Vagina (tissue), 2 donors: ENCODE results near the gene DENND4A. TPM values are rescaled to one million over a fixed set of nuclear protein-coding genes. Genes with fewer than 3 reads are reported as not detected.

Experiments
- DNase-seq, 2 donors: peaks; one replicate each; pipeline ENCODE4 v3.0.0-alpha.2; 2017; ENCODE audit errors: extremely low spot score in 2 of 2
- H3K27ac ChIP-seq: fragments of 200-600 bp; sonication (generic); one replicate; pipeline ENCODE4 v1.5.1; 2019
- H3K27me3 ChIP-seq: fragments of 200-600 bp; sonication (generic); one replicate; pipeline ENCODE4 v1.5.1; 2019
- H3K36me3 ChIP-seq, 2 donors: fragments of 200-600 bp; sonication (generic); one replicate each; pipeline ENCODE4 v1.5.1; 2017 to 2019
- H3K4me1 ChIP-seq: fragments of 200-600 bp; sonication (generic); one replicate; pipeline ENCODE4 v1.5.1; 2019
- H3K4me3 ChIP-seq, 2 donors: fragments of 200-600 bp; sonication (generic); 1 replicate in 1 of 2; 2 replicates in 1 of 2; pipeline ENCODE4 v1.5.1; 2016 to 2019
- H3K9me3 ChIP-seq: fragments of 200-600 bp; sonication (generic); one replicate; pipeline ENCODE4 v1.5.1; 2019
- CTCF ChIP-seq, 3 experiments: fragments of 450-650 bp in 2 of 3; fragments of 200-600 bp in 1 of 3; sonication (generic) in 1 of 3; IDR thresholded peaks; one replicate each; pipeline ENCODE4 v1.5.1; 2017 to 2019; ENCODE audit warnings: antibody characterized with exemption in 3 of 3, mild to moderate bottlenecking in 2 of 3, moderate library complexity in 2 of 3
- POLR2A ChIP-seq, 2 donors: fragments of 450-650 bp; IDR thresholded peaks; one replicate each; pipeline ENCODE4 v1.6.1; 2017; ENCODE audit warnings: antibody characterized with exemption in 2 of 2, mild to moderate bottlenecking in 2 of 2, moderate library complexity in 2 of 2
- POLR2AphosphoS5 ChIP-seq, 2 donors: sonication (generic); formaldehyde crosslinking; IDR thresholded peaks; one replicate each; pipeline ENCODE4 v1.9.0; 2017; ENCODE audit warnings: antibody characterized with exemption in 2 of 2, mild to moderate bottlenecking in 2 of 2, low read depth in 1 of 2; ENCODE audit not compliant: insufficient read depth in 1 of 2
- intact Hi-C: fragments of 100-400 bp; cut with DNase I; formaldehyde crosslinking; loops from one replicate; pipeline ENCODE4 v1.15.1; 2023
- total RNA-seq: library from RNA; depleted of rRNA; stranded (reverse); fragments of >200 nt; gene quantifications from one replicate; pipeline ENCODE4 v1.2.3, GENCODE V29; 2016

DENND4A gene
- total RNA-seq, 1 donor from 2014 or later = 28.7 TPM

- Histone ChIP-seq H3K4me3 (no peak overlapping the region), H3K36me3 (no peaks in the 10 kb centered on the region), H3K27me3 (no peaks in the 10 kb centered on the region), H3K27ac (no peak overlapping the region), H3K4me1 (peaks cover 7% of the 10 kb centered on the region), H3K9me3 (no peaks in the 10 kb centered on the region)
- TF ChIP-seq POLR2A (IDR thresholded peaks at IDR 0.05) = no peak
- TF ChIP-seq POLR2AphosphoS5 (IDR thresholded peaks at IDR 0.05; ENCODE audit: insufficient read depth in 1 of 2, low read depth in 1 of 2) = no peak
- TF ChIP-seq CTCF (IDR thresholded peaks at IDR 0.05) = no peak
- intact Hi-C loops = no loop called here
- no peak for DNase-seq
These were observed 20.2 kb downstream of the DENND4A start for GRCh38 chr15:65771870-65772269.

- Histone ChIP-seq H3K36me3 (no peaks in the 10 kb centered on the region), H3K4me3 (no peak overlapping the region), H3K27me3 (no peaks in the 10 kb centered on the region), H3K27ac (no peak overlapping the region), H3K4me1 (peaks cover 12% of the 10 kb centered on the region), H3K9me3 (no peaks in the 10 kb centered on the region)
- TF ChIP-seq POLR2A (IDR thresholded peaks at IDR 0.05) = no peak
- TF ChIP-seq CTCF (IDR thresholded peaks at IDR 0.05) = no peak
- no peak for TF ChIP-seq POLR2AphosphoS5 (IDR thresholded peaks at IDR 0.05; ENCODE audit: insufficient read depth in 1 of 2, low read depth in 1 of 2)
- DNase-seq = no peak
- intact Hi-C loops = no loop called here
These were observed 22.6 kb downstream of the DENND4A start for GRCh38 chr15:65769482-65769881.

- no peaks in the 10 kb centered on the region for H3K27me3 ChIP-seq
- TF ChIP-seq CTCF (IDR thresholded peaks at IDR 0.05) (no peak), POLR2A (IDR thresholded peaks at IDR 0.05) (no peak), POLR2AphosphoS5 (IDR thresholded peaks at IDR 0.05; ENCODE audit: insufficient read depth in 1 of 2, low read depth in 1 of 2) (no peak)
- H3K36me3 ChIP-seq = no peaks in the 10 kb centered on the region
- H3K27ac ChIP-seq = no peak overlapping the region
- intact Hi-C loops = no loop called here
- H3K9me3 ChIP-seq = no peaks in the 10 kb centered on the region
- H3K4me1 ChIP-seq = peaks cover 12% of the 10 kb centered on the region
- H3K4me3 ChIP-seq = no peak overlapping the region
- no peak for DNase-seq
These were observed 24.2 kb downstream of the DENND4A start for GRCh38 chr15:65767895-65768294.

GRCh38 chr15:65767264-65767595, 24.9 kb downstream of the DENND4A start:
- no peaks in the 10 kb centered on the region for H3K27me3 ChIP-seq
- H3K36me3 ChIP-seq = no peaks in the 10 kb centered on the region
- H3K9me3 ChIP-seq = no peaks in the 10 kb centered on the region
- no peak for DNase-seq
- H3K27ac ChIP-seq = no peak overlapping the region
- peaks cover 12% of the 10 kb centered on the region for H3K4me1 ChIP-seq
- TF ChIP-seq POLR2A (IDR thresholded peaks at IDR 0.05) = no peak
- TF ChIP-seq CTCF (IDR thresholded peaks at IDR 0.05) = no peak
- TF ChIP-seq POLR2AphosphoS5 (IDR thresholded peaks at IDR 0.05; ENCODE audit: insufficient read depth in 1 of 2, low read depth in 1 of 2) = no peak
- H3K4me3 ChIP-seq = no peak overlapping the region
- intact Hi-C loops = no loop called here

GRCh38 chr15:65766422-65767263, 25.4 kb downstream of the DENND4A start:
- peaks cover 12% of the 10 kb centered on the region for H3K4me1 ChIP-seq
- TF ChIP-seq CTCF (IDR thresholded peaks at IDR 0.05) (no peak), POLR2A (IDR thresholded peaks at IDR 0.05) (no peak), POLR2AphosphoS5 (IDR thresholded peaks at IDR 0.05; ENCODE audit: insufficient read depth in 1 of 2, low read depth in 1 of 2) (no peak)
- no peaks in the 10 kb centered on the region for H3K36me3 ChIP-seq
- no peaks in the 10 kb centered on the region for H3K9me3 ChIP-seq
- intact Hi-C loops = no loop called here
- H3K27ac ChIP-seq = no peak overlapping the region
- H3K27me3 ChIP-seq = no peaks in the 10 kb centered on the region
- H3K4me3 ChIP-seq = no peak overlapping the region
- DNase-seq = no peak
